ENCODE data around the gene MBD3L2B.

Gene MBD3L2B

DNA sequence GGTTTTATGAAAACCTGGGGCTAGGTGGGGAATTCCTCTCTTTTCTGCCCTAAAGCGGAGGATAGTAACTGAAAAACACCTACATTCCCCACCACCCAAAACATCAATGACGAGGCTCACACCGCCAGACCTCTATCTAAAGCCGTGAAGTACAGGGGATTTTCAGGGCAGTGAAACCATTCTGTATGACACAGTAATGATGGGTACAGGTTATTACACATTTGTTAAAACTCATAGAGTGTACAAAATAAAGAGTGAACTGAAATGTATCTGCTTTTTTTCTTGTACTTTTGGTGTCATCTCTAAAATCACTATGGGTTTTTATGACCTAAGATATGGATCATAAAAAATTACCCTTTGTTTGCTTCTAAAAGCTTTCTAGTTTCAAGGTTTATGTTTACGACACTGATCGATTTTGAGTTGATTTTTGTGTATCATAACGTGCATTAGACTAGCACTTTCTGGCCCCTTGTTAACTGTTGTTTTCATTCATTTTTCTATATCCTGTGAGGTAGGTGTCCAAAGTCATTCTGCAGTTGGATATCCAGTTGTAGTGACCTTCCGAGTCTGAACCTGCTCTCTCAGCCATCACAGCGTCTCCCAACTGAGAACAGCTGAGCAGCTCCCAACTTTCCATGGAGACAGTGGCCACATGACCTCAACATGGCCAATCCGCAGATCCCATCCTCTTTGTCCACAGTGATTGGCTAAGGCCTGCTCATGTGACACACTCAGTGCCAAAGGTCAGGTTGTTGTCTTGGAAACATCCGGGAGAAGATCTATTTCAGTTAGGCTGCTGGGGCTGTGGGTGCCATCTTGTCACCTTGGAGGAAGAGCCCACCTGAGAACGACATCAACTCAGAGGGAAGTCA lies 10.3 kb downstream of the MBD3L2B start:
- no peak for DNase-seq

DNA sequence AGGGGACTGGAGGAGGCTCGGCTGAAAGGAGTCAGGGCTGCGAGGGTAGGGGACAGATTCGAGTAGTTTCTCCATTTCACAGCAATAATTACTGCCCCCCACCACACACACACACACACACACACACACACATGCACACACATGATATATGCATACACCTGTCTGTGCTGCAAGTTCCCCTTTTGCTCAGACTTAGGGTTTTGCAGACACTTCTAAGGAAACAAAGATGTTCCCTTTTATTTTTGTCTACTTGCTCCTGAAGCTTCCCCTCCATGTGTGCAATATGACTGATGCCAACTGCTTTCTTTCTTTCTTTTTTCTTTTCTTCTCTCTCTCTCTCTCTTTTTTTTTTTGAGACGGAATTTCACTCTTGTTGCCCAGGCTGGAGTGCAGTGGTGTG lies 13.4 kb downstream of the MBD3L2B start:
- peak; percentile 75 for DNase-seq

DNA sequence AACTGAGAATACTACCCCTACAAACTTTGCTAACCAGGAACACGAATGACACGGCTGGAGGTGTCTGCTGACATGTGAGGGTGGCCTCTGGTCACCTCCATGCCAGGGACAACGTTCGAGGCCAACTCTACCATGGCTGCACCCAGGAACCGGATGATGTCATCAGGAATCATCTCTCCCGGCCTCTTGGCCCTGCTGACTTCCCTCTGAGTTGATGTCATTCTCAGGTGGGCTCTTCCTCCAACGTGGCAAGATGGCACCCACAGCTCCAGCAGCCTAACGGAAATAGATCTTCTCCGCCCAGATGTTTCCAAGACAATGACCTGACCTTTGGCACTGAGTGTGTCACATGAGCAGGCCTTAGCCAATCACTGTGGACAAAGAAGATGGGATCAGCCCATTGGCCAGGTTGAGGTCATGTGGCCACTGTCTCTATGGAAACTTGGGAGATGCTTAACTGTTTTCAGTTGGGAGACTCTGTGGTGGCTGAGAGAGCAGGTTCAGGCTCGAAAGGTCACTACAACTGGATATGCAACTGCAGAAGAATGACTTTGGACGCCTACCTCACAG lies 15.0 kb downstream of the MBD3L2B start:
- DNase-seq = no peak

DNA sequence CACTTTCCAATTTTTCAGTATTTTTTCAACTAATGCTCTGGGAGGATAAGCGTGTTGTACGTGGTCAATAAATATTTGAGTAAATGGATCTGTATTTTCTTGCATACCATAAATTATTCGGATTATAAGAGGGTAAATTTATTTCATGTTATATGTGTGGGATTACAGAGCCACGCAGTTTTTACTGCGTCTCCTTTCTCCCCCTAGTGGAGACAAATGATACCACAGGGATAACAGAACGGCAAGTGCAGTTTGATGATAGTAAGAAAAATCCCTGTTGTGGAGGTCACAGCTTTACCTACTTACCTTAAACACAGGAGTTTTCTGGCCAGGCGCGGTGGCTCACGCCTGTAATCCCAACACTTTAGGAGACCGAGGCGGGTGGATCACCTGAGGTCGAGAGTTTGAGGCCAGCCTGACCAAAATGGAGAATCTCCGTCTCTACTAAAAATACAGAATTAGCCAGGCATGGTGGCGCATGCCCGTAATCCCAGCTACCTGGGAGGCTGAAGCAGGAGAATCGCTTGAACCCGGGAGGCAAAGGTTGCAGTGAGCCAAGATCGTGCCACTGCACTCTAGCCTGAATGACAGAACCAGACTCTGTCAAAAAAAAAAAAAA lies 16.8 kb downstream of the MBD3L2B start:
- no peak for DNase-seq

DNA sequence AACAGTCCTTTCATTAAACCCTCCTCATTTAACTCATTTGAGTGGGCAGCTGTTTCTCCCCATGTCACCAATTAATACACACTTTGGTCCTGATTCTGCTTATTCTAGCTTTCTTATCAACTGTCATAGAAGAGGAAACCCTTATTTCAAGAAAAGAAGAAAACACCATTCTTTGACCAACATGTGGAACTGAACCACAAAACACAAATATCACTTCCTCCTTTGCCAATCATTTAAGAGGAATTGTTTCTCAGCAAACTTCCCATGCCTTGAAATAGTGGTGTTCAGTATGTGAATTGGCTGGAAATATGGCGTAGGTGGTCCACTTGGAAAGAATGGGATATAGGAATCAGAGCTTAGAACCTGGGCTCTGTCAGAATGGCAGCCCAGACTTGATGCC lies 20.4 kb downstream of the MBD3L2B start:
- peak; percentile 84 for DNase-seq

DNA sequence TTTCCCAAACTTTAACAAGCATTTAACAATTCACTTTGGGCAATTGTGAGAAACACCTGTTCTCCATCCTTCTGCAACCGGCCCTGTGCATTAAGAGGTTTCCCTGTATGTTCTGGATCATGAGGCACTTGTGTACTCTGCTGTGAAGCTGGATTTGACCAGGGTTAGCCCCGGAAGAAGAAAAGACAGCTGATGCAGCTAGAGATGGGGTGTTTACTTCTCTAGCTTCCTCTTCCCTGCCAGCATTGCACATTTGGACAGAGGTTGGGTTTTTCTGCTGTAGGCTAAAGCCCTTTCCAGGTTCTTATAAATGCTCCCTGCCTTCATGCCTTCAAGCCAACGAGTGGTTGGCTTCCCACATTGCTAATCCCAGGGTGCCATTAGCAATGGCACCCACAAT lies 20.9 kb downstream of the MBD3L2B start:
- DNase-seq = peak; percentile 56

DNA sequence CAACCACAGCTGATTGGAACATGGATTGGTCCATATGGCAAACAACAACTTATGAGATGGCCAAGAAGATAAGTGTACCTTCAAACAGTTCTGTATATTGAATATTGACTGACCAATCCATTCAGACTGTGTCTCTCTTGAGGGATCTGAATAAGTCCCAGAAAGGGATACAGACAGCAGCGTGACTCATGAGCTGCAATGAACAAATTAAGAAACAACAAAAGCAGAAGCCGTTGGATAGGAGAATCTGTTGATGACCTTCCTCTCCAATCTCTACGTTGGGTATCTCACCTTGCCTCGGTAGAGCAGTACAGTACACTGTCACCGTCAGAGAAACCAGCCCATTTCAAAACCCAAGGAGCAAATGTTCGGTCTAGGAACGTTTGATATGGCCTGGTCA lies 21.3 kb downstream of the MBD3L2B start:
- peak; percentile 81 for DNase-seq

DNA sequence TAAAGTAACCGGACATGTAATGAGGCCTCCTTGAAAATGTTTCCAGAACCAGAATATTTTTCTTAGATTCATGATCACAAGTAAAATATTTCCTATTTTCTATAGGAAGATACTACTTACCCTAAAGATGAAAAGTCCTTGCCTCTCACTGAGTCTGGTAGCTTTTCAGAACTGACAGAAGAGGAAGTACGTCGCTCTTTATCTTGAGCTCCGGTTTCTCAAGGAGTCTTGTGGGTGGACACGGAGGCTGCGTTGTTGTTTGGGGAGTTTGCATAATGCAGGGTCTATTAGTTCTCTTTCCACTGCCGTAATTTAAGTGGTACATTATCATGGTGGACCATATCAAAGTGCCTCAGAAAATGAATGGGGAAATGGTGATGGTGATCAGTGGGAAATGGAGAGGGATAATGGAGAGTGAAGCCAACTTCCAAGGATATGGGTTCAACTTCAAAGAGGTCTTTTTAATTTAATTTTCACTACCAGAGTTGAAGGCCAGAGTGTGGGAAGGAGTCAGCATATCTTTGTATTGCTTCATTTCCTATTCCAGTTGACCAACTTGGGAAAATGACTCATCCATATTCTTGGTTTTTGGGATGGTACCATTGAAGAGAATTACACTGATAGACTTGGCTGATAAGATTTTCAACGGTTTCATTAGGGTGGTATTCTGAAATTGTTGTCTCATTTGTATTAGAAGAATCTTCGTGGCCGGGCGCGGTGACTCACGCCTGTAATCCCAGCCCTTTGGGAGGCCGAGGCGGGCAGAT lies 23.4 kb downstream of the MBD3L2B start:
- DNase-seq = peak; percentile 93

DNA sequence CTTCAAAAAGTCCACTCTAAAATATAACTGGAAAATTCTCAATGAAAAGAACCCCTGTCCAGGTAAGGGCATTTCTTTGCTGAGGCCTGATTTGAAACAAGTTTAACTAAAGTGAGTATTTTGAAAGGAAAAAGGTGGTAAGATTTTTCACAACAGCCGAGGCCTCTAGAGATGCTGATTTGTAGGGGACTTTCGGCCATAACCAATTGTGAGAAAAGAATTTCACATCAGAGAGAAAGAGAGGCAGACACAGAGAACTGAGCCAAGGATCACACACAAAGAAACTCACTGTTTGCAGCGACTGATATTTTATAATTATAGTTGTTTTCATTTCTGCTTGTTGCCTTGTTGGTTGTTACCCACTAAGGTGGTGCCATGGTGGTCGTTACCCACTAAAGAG lies 24.4 kb downstream of the MBD3L2B start:
- no peak for DNase-seq

DNA sequence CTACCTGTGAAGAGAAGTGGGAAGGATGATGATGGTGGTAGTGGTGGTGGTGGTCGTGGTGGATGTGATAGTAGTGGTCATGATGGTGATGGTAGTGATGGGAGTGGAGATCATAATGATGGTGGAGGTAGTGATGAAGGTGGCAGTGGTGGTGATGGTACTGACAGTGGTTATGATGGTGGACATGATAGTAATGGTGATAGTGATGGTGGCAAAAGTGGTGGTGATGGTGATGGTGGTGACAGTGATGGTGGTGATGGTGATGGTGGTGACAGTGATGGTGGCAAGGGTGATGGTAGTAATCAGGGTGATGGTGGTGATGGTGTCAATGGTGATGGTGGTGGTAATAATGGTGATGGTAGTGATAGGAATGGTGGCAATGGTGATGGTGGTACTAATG lies 26.2 kb downstream of the MBD3L2B start:
- no peak for DNase-seq

DNA sequence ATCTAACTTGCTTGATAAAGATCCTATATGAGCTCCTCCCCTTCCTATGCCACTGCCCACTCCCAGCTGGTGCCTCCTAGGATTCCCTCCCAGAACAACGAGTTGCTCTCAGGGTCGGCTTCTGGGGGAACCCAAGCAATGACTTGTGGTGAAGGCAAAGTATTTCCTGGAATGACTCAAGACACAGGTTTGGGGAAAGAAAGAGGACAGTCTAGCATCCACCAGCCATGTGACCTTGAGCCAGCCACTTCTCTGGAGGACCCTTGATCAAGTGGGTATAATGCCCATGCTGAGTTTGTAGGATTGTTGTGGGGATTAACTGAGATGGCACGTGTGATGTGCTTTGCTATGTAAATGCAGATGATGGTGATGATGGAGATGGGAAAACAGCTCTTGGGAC lies 33.0 kb downstream of the MBD3L2B start:
- DNase-seq = peak; percentile 93

DNA sequence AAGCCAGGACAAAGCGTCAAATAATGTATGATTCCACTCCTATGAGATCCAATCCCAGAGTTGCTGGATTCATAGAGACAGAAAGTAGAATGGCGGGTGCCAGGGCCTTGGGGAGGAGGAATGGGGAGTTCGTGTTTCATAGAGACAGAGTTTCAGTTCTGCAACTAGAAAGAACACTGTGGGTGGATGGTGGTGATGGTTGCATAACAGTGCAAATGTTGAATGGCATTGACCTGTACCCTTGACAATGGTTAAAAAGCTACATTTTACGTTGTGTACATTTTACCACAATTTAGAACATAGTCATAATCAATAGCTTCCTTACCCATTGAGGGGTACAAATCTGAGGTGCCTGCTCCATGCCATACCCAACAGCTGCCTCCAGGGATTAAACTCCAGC lies 33.4 kb downstream of the MBD3L2B start:
- peak; percentile 97 for DNase-seq

DNA sequence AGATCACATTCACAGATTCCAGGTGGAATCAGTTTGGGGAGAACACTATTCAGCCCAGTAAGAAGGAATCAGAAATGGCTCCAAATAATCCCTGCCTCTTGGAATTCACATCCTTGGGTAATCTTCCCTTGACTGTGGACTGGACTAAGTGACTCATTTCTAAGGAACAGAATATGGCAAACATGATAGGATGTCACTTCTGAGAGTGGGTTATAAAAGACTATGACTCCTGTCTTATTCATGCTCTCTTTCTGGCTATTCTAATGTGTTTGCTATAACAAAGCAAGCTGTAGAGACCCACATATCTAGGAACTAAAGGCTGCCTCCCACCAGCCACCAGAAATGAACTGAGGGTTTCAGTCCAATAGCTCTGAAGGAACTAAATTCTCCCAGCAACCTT lies 37.8 kb downstream of the MBD3L2B start:
- no peak for DNase-seq

DNA sequence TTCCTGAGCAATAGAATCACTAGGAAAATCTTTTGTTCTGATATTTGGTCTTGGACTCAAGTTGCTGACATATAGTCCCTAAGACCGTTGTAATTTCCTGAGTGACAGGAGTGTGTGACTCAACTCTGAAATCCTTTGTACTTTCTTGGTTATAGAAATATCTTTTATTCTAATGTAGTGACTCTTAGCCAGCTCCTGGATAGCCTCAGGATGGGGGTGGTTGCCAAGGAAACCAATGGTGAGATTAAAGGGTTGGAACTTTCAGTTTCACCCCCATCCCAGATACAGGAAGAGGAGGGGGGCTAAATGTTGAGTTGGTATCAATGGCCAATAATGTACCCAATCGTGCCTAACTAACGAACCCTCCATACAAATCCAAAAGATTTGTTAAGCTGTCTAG lies 41.8 kb downstream of the MBD3L2B start:
- peak; percentile 28 for DNase-seq

DNA sequence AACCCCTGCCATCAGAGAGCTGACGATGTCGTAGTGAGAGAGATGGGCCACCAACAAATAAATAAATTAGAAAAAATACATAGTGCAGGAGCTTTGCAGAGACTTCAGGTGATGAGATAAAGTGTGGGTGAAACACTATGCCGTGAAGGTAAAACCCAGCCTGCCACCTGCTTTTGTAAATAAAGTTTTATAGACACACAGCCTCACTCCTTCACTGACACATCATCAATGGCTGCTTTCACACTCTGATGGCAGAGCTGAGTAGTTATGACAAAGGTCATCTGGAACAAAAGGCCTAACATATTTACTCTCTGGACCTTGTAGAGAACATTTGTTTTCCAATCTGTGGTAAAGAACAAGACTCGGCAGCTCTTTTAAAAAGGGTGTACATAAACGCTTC lies 45.0 kb downstream of the MBD3L2B start:
- no peak for DNase-seq

DNA sequence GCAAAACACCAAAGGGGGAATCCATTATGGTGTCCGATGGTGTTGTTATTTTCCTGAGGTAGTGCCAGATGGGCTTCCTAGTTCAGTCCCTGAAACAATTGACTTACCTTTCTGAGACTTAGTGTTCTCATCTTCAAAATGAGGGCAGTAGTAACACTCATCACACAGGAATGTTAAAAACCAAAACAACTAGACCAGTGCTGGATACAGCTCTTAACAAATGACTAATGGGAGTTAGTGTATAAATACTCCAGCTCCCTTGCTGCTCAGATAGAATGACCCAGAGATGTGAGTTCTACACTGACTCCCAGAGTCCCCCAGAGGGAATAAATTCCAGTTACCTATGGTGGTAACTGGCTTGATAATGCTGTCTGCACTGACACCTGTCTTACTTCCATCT lies 49.9 kb downstream of the MBD3L2B start:
- DNase-seq = peak; percentile 39

DNA sequence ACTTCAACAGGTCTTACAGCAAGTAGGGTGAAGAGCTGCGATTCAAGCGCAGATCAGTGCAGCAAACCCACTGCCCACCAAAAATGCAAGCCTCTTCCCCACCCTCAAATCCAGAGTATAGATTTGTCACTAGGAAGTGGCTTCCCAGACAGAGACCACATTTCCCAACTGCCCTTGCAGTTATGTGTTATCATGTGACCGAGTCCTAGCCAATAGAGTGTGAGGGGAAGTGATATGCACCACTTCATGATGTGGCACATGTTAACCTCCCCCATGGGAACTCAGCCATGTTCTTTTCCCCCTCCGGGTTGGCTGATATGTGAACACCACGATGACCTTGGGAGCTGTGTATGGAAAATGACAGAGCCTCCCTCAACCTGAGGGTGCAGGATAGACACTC lies 50.8 kb downstream of the MBD3L2B start:
- DNase-seq = peak; percentile 99

DNA sequence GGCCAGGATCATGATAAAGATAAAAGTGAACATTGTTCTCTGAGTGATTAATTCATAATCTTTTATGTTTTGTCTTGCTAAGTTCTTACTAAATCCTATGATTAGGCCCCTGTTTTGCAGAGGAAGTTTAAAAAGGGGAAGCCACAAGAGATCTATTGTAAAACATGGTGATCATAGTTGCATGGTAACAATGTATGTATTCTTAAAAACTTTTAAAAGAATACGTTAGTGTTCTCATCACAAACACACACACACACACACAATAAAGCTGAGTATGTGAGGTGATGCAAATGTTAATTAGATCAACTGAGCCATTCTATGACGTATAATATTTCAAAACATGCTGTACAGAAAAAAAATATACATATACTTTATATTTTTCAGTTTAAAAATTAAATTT lies 51.2 kb downstream of the MBD3L2B start:
- DNase-seq = peak; percentile 91

DNA sequence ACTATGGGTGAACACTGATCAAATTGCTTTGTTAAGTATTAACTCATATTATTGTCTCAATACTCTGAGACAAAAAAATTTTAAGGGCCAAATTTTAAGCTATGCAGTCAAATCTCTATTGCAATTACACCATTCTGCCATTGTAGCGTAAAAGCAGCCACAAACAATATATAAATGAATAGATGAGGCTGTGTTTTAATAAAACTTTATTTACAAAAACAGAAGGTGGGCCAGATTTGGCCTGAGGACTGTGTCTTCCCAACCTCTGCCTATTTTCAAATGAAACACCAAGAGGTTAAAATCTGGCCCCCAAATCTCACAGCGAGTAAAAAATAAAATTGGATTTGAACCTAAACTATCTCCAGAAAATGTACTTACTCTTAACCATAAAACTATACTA lies 51.7 kb downstream of the MBD3L2B start:
- DNase-seq = no peak

Data from MV-4-11 (cell line).